ENCODE data around the gene ADAM12. TPM values are rescaled to one million over a fixed set of nuclear protein-coding genes. Genes with fewer than 3 reads are reported as not detected.

The ADAM12 gene
- total and polyA plus RNA-seq, 2 donors from 2014 or later: 0.26 to 3.3 TPM

DNA sequence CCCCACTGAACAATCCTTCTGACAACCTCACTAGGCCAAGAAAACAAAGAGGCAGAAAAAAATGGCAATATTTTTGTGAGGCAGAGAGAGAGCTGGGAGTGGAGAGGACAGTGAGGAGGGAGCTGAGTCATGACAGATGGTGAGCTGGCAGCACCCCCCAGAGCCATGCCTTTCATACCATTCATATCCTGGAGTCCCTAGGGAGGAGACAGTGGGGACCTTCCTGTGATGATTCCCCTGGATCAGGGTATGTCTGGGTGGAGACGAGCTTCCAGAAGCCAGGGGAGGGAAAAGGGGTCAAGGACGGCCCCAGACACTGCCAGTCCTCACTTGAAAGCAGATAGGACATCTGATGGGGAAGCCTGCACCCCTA lies 160.5 kb downstream of the ADAM12 start:
- FAIRE-seq: no peak
- no peaks in the 10 kb centered on the region for H3K27me3 ChIP-seq (ENCODE audit: control insufficient read depth, insufficient read depth, low read length)
- TF ChIP-seq, protein P1, sequence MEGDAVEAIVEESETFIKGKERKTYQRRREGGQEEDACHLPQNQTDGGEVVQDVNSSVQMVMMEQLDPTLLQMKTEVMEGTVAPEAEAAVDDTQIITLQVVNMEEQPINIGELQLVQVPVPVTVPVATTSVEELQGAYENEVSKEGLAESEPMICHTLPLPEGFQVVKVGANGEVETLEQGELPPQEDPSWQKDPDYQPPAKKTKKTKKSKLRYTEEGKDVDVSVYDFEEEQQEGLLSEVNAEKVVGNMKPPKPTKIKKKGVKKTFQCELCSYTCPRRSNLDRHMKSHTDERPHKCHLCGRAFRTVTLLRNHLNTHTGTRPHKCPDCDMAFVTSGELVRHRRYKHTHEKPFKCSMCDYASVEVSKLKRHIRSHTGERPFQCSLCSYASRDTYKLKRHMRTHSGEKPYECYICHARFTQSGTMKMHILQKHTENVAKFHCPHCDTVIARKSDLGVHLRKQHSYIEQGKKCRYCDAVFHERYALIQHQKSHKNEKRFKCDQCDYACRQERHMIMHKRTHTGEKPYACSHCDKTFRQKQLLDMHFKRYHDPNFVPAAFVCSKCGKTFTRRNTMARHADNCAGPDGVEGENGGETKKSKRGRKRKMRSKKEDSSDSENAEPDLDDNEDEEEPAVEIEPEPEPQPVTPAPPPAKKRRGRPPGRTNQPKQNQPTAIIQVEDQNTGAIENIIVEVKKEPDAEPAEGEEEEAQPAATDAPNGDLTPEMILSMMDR (IDR thresholded peaks at IDR 0.05; ENCODE audit: borderline replicate concordance, extremely low read depth, insufficient read depth): no peak
- intact Hi-C loops (cut with DNase I): no loop called here
- peaks cover 0 to 5% (median 3%) of the 10 kb centered on the region in 3 donors for H3K4me1 ChIP-seq (ENCODE audit: control insufficient read depth in 2 of 3, insufficient read depth in 2 of 3, low read depth in 1 of 3, low read length in 3 of 3)
- no peak overlapping the region for H3K9ac ChIP-seq (ENCODE audit: low read length in 3 of 3)
- H3K9me3 ChIP-seq (ENCODE audit: control insufficient read depth in 2 of 3, insufficient read depth in 1 of 3, low read length in 3 of 3): no peaks in the 10 kb centered on the region
- DNase-seq: no peak
- no peak overlapping the region for H3K4me3 ChIP-seq (ENCODE audit: low read length in 3 of 3)
- no peak overlapping the region for H3K27ac ChIP-seq (ENCODE audit: low read depth in 2 of 2, low read length in 2 of 2)
- no peaks in the 10 kb centered on the region for H3K36me3 ChIP-seq (ENCODE audit: control insufficient read depth in 2 of 3, insufficient read depth in 3 of 3, low read length in 3 of 3)

DNA sequence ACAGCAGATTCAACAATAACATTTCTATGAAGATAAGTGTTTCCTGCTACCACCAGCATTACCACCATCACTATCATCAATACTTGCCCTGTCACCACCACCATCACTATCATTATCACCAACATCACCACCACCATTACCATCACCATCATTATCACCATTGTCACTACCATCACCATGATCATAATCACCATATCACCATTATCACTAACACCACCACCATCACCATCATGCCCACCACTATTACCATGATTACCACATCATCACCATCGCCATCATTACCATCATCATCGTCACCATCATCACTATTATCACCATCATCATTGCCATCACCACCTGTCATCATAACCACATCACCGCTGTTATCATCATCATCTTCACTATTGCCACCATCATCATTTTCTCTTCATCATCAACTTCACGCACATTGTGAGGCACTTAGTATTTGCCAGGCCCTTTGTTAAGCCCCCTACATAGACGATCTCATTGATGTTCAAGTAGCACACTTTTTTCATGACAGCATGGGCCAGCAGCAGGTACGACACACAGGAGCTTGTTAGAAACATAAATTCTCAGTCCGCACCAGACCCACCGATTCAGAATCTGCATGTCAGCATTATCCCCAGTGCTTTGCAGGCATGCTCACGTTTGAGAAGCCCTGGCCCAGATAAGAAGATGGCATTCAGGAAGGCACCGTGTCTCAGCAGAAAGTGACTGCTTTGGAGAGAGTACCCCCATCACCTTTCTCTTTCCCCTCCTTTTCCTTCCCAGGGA lies 161.1 kb downstream of the ADAM12 start:
- no peak overlapping the region for H3K4me3 ChIP-seq (ENCODE audit: low read length in 3 of 3)
- H3K9ac ChIP-seq (ENCODE audit: low read length in 3 of 3): no peak overlapping the region
- H3K36me3 ChIP-seq (ENCODE audit: control insufficient read depth in 2 of 3, insufficient read depth in 3 of 3, low read length in 3 of 3): no peaks in the 10 kb centered on the region
- DNase-seq (no peak), FAIRE-seq (no peak)
- no peaks in the 10 kb centered on the region for H3K27me3 ChIP-seq (ENCODE audit: control insufficient read depth, insufficient read depth, low read length)
- intact Hi-C loops (cut with DNase I): no loop called here
- no peaks in the 10 kb centered on the region for H3K9me3 ChIP-seq (ENCODE audit: control insufficient read depth in 2 of 3, insufficient read depth in 1 of 3, low read length in 3 of 3)
- TF ChIP-seq, protein P1 (IDR thresholded peaks at IDR 0.05; ENCODE audit: borderline replicate concordance, extremely low read depth, insufficient read depth): no peak
- no peak overlapping the region for H3K27ac ChIP-seq (ENCODE audit: low read depth in 2 of 2, low read length in 2 of 2)
- H3K4me1 ChIP-seq (ENCODE audit: control insufficient read depth in 2 of 3, insufficient read depth in 2 of 3, low read depth in 1 of 3, low read length in 3 of 3): peaks cover 0 to 5% (median 3%) of the 10 kb centered on the region in 3 donors

DNA sequence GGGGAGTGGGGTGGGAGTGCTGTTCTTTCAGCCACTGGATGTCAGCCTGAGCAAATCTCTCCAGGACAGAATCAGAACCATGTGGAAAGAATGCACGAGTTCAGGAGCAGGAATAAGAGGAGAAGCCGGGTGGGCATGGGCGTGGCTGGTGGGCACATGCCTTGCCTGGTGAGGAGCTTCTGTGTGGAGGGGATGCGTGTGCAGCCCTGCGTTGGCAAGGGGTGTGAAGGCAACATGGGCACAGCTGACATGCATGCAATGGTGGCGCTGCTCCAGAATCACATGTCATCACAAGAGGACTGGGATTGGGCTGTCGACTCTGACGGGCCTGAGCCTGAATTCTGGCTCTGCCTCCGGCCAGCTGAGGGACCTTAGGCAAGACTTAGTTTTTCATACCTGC lies 162.1 kb downstream of the ADAM12 start:
- no peak for FAIRE-seq
- Histone ChIP-seq H3K27me3 (ENCODE audit: control insufficient read depth, insufficient read depth, low read length) (no peaks in the 10 kb centered on the region), H3K4me3 (ENCODE audit: low read length in 3 of 3) (no peak overlapping the region), H3K27ac (ENCODE audit: low read depth in 2 of 2, low read length in 2 of 2) (no peak overlapping the region), H3K4me1 (ENCODE audit: control insufficient read depth in 2 of 3, insufficient read depth in 2 of 3, low read depth in 1 of 3, low read length in 3 of 3) (peaks cover 0 to 5% (median 3%) of the 10 kb centered on the region in 3 donors), H3K36me3 (ENCODE audit: control insufficient read depth in 2 of 3, insufficient read depth in 3 of 3, low read length in 3 of 3) (no peaks in the 10 kb centered on the region), H3K9ac (ENCODE audit: low read length in 3 of 3) (no peak overlapping the region), H3K9me3 (ENCODE audit: control insufficient read depth in 2 of 3, insufficient read depth in 1 of 3, low read length in 3 of 3) (no peaks in the 10 kb centered on the region)
- DNase-seq: peak in 1 of 5 donors; percentile 70
- intact Hi-C loops (cut with DNase I): no loop called here
- TF ChIP-seq, protein P1 (IDR thresholded peaks at IDR 0.05; ENCODE audit: borderline replicate concordance, extremely low read depth, insufficient read depth): no peak
